Mesodermal cell (in vitro differentiated cells): ENCODE measurements around the gene RNF11.
A peak's percentile ranks its signal among the peaks of the same experiment; 100 is the strongest.

Source experiments
- H3K27ac ChIP-seq: 2 replicates; pipeline ENCODE4 v1.7.0; 2013; ENCODE audit warnings: mild to moderate bottlenecking, low read depth, low read length, moderate library complexity; ENCODE audit not compliant: severe bottlenecking
- H3K36me3 ChIP-seq: 2 replicates; pipeline ENCODE4 v1.7.1; 2013; ENCODE audit warnings: mild to moderate bottlenecking, low read length, moderate library complexity; ENCODE audit not compliant: control insufficient read depth, insufficient read depth
- H3K4me1 ChIP-seq: one replicate; pipeline ENCODE4 v1.7.1; 2013; ENCODE audit warnings: mild to moderate bottlenecking, low read length; ENCODE audit not compliant: insufficient read depth, control insufficient read depth, poor library complexity, severe bottlenecking
- H3K4me3 ChIP-seq: 2 replicates; pipeline ENCODE4 v1.7.0; 2013; ENCODE audit warnings: low read length, control low read depth, mild to moderate bottlenecking; ENCODE audit not compliant: insufficient read depth, poor library complexity, severe bottlenecking; ENCODE audit errors: extremely low read depth
- H3K9me3 ChIP-seq: 2 replicates; pipeline ENCODE4 v1.7.1; 2013; ENCODE audit warnings: mild to moderate bottlenecking, low read length, moderate library complexity; ENCODE audit not compliant: control insufficient read depth
- WGBS, 2 experiments: methylation state at CpG; one replicate each; pipeline ENCODE4 v1.1.5; 2013; ENCODE audit warnings: missing lambda C conversion rate in 2 of 2; ENCODE audit not compliant: insufficient coverage in 2 of 2; 5-methylcytosine and 5-hydroxymethylcytosine counted together

Gene RNF11

GRCh38 chr1:51264451-51264850 lies 28.4 kb downstream of the RNF11 start:
- Histone ChIP-seq H3K4me1 (peaks cover 32% of the 10 kb centered on the region), H3K27ac (peak overlapping the region; percentile 83), H3K36me3 (peaks cover 10% of the 10 kb centered on the region), H3K4me3 (no peak overlapping the region), H3K9me3 (no peaks in the 10 kb centered on the region)
- WGBS, 2 experiments, result 76 to 78% methylated on average over 3 of the region's 3 CpGs

- Histone ChIP-seq H3K4me3 (no peak overlapping the region), H3K9me3 (no peaks in the 10 kb centered on the region), H3K36me3 (peaks cover 22% of the 10 kb centered on the region), H3K27ac (no peak overlapping the region), H3K4me1 (peaks cover 26% of the 10 kb centered on the region)
- WGBS, 2 experiments, result 92 to 94% methylated on average over 2 to 4 of the region's 4 CpGs
These were observed 29.5 kb downstream of the RNF11 start for GRCh38 chr1:51265618-51266017.

DNA sequence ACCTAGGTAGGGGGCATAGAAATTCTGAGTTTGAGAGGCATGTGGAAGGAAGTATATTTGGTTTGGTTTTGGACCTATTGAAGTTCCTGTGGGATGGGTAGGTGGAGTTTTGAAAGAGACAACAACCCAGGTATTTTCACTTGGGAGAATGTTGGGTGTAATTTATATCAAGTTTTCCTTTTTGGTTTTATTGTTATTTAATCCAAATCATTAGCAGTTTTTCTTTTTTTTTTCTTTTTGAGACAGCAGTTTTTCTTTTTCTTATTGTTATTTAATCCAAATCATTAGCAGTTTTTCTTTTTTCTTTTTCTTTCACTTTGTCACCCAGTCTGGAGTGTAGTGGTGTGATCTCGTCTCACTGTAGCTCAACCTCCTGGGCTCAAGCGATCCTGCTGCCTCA lies 30.1 kb downstream of the RNF11 start:
- Histone ChIP-seq H3K4me1 (peaks cover 21% of the 10 kb centered on the region), H3K9me3 (no peaks in the 10 kb centered on the region), H3K36me3 (peaks cover 27% of the 10 kb centered on the region), H3K27ac (no peak overlapping the region), H3K4me3 (no peak overlapping the region)
- WGBS, 2 experiments, result 88% methylated on average over 2 of the region's 2 CpGs

- WGBS, 2 experiments, result 90 to 95% methylated on average over 3 of the region's 4 CpGs
- H3K36me3 ChIP-seq, result peaks cover 33% of the 10 kb centered on the region
- H3K9me3 ChIP-seq, result no peaks in the 10 kb centered on the region
- no peak overlapping the region for H3K4me3 ChIP-seq
- H3K4me1 ChIP-seq, result peaks cover 20% of the 10 kb centered on the region
- no peak overlapping the region for H3K27ac ChIP-seq
These were observed 30.7 kb downstream of the RNF11 start for GRCh38 chr1:51266791-51267190.

GRCh38 chr1:51268634-51269033 lies 32.6 kb downstream of the RNF11 start:
- Histone ChIP-seq H3K36me3 (peaks cover 36% of the 10 kb centered on the region), H3K4me1 (peaks cover 13% of the 10 kb centered on the region), H3K27ac (no peak overlapping the region), H3K9me3 (no peaks in the 10 kb centered on the region), H3K4me3 (no peak overlapping the region)
- 100% methylated on average over 1 of the region's 2 CpGs; no CpG with 5 or more reads in 1 of the 2 experiments for WGBS, 2 experiments

DNA sequence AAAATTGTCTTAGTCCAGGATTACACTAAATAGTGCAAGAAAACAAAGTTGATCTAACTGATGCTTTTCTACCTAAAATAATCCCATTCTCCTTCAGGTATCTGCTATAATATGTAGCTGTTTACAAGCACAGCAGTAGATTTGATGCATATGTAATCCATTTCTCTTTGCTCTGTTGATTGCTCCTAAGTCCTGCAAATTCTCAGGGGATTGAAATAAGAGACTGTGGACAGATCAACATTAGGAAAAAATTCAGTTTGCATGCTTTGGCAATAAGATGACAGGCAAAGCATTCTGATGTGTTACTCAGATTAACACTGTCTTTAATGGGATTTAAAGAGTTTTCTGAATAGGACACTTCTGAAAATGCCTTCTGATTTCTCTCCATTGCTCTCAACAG lies 34.7 kb downstream of the RNF11 start:
- Histone ChIP-seq H3K4me3 (no peak overlapping the region), H3K4me1 (peaks cover 2% of the 10 kb centered on the region), H3K9me3 (no peaks in the 10 kb centered on the region), H3K36me3 (peaks cover 41% of the 10 kb centered on the region), H3K27ac (no peak overlapping the region)

GRCh38 chr1:51272916-51273315 lies 36.8 kb downstream of the RNF11 start:
- Histone ChIP-seq H3K9me3 (no peaks in the 10 kb centered on the region), H3K36me3 (peaks cover 40% of the 10 kb centered on the region), H3K4me3 (no peak overlapping the region), H3K4me1 (no peaks in the 10 kb centered on the region), H3K27ac (no peak overlapping the region)

DNA sequence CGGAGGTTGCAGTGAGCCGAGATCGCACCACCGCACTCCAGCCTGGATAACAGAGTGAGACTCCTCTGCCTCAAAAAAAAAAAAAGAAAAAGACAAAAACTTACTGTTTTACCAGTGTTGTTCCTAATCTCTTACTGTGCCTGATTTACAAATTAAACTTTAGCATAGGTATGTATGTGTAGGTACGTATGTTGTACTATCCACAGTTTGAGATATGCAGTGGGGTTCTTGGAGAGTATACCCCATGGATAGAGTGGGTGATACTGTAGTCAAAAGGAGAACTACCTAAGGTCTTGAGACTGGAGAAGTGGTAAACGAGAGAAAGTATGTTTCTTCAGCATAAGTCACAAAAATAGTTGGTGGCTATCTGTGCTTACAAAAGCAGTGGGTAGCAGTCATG lies 38.6 kb downstream of the RNF11 start:
- no peaks in the 10 kb centered on the region for H3K4me1 ChIP-seq
- 88 to 96% methylated on average over 4 to 6 of the region's 6 CpGs for WGBS, 2 experiments
- H3K36me3 ChIP-seq, result peaks cover 37% of the 10 kb centered on the region
- H3K27ac ChIP-seq, result no peak overlapping the region
- no peak overlapping the region for H3K4me3 ChIP-seq
- H3K9me3 ChIP-seq, result no peaks in the 10 kb centered on the region

DNA sequence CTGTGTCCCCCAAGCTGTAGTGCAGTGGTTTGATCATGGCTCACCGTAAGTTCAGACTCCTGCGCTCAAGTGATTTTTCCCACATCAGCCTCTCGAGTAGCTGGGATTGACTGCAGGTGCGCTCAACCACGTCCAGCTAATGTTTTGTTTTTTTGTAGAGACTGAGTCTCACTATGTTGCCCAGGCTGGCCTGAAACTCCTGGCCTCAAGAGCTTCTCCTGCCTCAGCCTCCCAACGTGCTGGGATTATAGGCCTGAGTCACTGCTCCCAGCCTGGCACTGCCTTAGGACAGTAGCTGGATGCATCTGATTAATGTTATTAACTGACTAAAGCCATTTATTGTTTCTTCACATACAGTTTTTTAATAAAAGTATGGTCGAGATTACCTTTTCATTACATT lies 40.2 kb downstream of the RNF11 start:
- Histone ChIP-seq H3K9me3 (no peaks in the 10 kb centered on the region), H3K36me3 (peaks cover 27% of the 10 kb centered on the region), H3K27ac (no peak overlapping the region), H3K4me1 (no peaks in the 10 kb centered on the region), H3K4me3 (no peak overlapping the region)
- 75 to 96% methylated on average over 5 to 6 of the region's 7 CpGs for whole genome bisulfite sequencing, 2 experiments

DNA sequence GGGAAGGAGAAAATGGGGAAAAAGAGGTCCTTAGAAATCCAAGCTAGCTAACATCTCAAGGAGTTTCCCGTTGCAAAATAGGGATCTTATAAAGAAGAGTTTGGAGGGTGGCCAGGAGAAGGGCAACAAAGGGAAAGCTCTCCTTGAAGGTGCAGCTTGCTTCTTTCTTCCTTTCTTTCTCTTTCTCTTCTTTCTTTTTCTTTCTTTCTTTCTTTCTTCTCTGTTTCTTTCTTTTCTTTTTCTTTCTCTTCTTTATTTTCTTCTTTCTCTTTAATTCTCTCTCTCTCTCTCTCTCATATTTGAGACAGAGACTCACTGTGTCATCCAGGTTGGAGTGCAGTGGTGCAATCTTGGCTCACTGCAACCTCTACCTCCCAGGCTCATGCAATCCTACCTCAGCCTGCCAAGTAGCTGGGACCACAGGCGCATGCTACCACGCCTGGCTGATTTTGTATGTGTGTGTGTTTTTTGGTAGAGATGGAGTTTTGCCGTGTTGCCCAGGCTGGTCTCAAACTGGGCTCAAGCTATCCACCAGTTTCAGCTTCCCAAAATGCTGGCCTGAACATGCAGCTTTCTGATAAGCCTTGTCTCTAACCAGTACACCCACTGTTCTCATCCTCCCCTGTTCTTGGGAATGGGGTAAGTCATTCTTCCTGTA lies 44.4 kb downstream of the RNF11 start:
- Histone ChIP-seq H3K27ac (no peak overlapping the region), H3K36me3 (peaks cover 28% of the 10 kb centered on the region), H3K4me1 (no peaks in the 10 kb centered on the region), H3K4me3 (no peak overlapping the region), H3K9me3 (no peaks in the 10 kb centered on the region)
- WGBS, 2 experiments, result 83% methylated on average over 1 of the region's 4 CpGs; no CpG with 5 or more reads in 1 of the 2 experiments

DNA sequence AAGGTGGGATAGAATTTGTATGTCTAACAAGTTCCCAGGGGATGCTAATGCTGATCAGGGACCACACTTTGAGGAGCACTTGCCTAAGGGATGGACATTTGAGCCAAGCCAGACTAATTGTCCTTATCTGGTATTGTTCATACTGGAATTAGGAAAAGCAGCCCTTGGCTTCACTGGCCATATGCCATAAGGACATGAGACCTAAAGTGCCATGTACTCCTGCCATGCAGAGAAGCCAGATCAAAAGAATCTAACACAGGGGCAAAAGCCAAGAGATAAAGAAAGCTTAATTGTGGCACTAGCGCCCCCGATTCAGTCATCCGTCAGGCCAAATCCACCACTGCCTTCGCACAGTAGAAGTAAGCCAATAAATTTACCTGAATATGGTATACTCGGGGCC lies 45.7 kb downstream of the RNF11 start:
- H3K4me3 ChIP-seq, result no peak overlapping the region
- H3K36me3 ChIP-seq, result peaks cover 23% of the 10 kb centered on the region
- WGBS, 2 experiments, result 94 to 98% methylated on average over 5 of the region's 5 CpGs
- H3K27ac ChIP-seq, result no peak overlapping the region
- H3K9me3 ChIP-seq, result no peaks in the 10 kb centered on the region
- no peaks in the 10 kb centered on the region for H3K4me1 ChIP-seq
